Measurements from ENCODE around the gene ECI2. TPM values are rescaled to one million over a fixed set of nuclear protein-coding genes. Genes with fewer than 3 reads are reported as not detected.

Gene ECI2
- total and polyA plus RNA-seq, 10 of the 15 experiments (the other 5 are each of a cell fraction or from before 2014, with no cell fraction given), result 38.7 to 129 (median 60.1) TPM

DNA sequence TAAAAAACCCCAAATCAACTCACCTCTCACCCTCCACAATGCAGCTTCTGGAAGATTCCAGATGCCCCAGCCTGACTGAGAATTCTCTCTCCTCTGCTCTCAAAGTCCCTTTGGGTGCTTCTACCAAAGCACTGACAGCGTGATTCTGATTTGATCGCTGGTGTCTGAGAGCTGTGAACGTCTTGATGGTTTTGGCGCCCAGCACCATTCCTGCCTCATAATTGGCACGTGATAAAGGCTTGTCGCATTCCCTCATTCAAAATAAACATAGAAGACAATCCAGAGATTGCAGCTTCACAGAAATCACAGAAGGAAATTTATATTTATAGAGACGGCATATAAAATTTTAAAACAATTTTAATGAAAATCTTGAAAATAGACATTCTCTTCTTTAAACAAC, 24.1 kb upstream of the ECI2 start:
- Histone ChIP-seq H3K4me3 (no peak overlapping the region), H4K20me1 (ENCODE audit: control insufficient read depth, insufficient read depth) (no peaks in the 10 kb centered on the region), H3K36me3 (ENCODE audit: control insufficient read depth in 2 of 2, insufficient read depth in 2 of 2, low read length in 1 of 2) (no peaks in the 10 kb centered on the region), H3K9me3 (replicated peaks; ENCODE audit: control insufficient read depth, insufficient read depth, low read length) (no peaks in the 10 kb centered on the region), H3K27ac (ENCODE audit: control insufficient read depth, insufficient read depth) (no peak overlapping the region), H3K4me2 (ENCODE audit: control insufficient read depth, insufficient read depth) (no peak overlapping the region), H3K9ac (ENCODE audit: control insufficient read depth, insufficient read depth, low read length) (no peak overlapping the region), H3K27me3 (replicated peaks in 1 of 2; ENCODE audit: control insufficient read depth in 2 of 2, insufficient read depth in 2 of 2, low read length in 1 of 2) (no peaks in the 10 kb centered on the region; a peak in 2 of 4 replicates), H3K79me2 (ENCODE audit: control insufficient read depth, insufficient read depth, low read length) (no peaks in the 10 kb centered on the region), H3K4me1 (ENCODE audit: control insufficient read depth, insufficient read depth, low read length) (no peaks in the 10 kb centered on the region), H2AFZ (ENCODE audit: control insufficient read depth, low read depth, low read length) (no peak overlapping the region)
- ChIA-PET RAD21 (ENCODE audit: unreplicated experiment) (no interaction called here), CTCF (interaction anchor here (1.0 to 1.8 kb wide), 4 partner anchors 14 to 170 kb away, joined by 3 to 4 read pairs (median 4); no protein-coding TSS in a partner anchor), SMC1A (ENCODE audit: uncharacterized antibody, unreplicated experiment) (interaction anchor here (1.4 kb wide), 1 partner anchor 12 kb away, joined by 3 read pairs; no protein-coding TSS in a partner anchor), POLR2A (no interaction called here)
- intact Hi-C loops (cut with micrococcal nuclease; ENCODE audit: unreplicated experiment) (loop anchor here (5.0 kb wide), 1 partner anchor 92 kb away; no protein-coding TSS in a partner anchor), in situ Hi-C loops (cut with MboI) (loop anchor here (5.0 kb wide), 1 partner anchor 412 kb away; no protein-coding TSS in a partner anchor)
- DNase-seq (ENCODE audit: low read depth, low spot score) (no peak), ATAC-seq (no peak), FAIRE-seq (no peak)
- BruUV-seq (replicated peaks), result no TSS peak
- TF ChIP-seq BHLHE40 (IDR thresholded peaks at IDR 0.05; ENCODE audit: borderline replicate concordance in 1 of 2, low read depth in 2 of 2, low read length in 1 of 2) (no peak), NR2F1 (conservative IDR thresholded peaks at IDR 0.05) (no peak), CREM (IDR thresholded peaks at IDR 0.05; ENCODE audit: low read depth) (no peak), ASH2L (IDR thresholded peaks at IDR 0.05; ENCODE audit: borderline replicate concordance, low read depth) (no peak), RB1 (IDR thresholded peaks at IDR 0.05; ENCODE audit: borderline replicate concordance) (no peak), TCF12 (IDR thresholded peaks at IDR 0.05; ENCODE audit: low read depth, low read length) (no peak), SUPT20H (IDR thresholded peaks at IDR 0.05; ENCODE audit: borderline replicate concordance, control insufficient read depth, low read depth, low read length) (no peak), ZBED1 (IDR thresholded peaks at IDR 0.05; ENCODE audit: borderline replicate concordance) (no peak), SREBF2 (IDR thresholded peaks at IDR 0.05; ENCODE audit: low read length) (no peak)
- TF ChIP-seq, protein P1, sequence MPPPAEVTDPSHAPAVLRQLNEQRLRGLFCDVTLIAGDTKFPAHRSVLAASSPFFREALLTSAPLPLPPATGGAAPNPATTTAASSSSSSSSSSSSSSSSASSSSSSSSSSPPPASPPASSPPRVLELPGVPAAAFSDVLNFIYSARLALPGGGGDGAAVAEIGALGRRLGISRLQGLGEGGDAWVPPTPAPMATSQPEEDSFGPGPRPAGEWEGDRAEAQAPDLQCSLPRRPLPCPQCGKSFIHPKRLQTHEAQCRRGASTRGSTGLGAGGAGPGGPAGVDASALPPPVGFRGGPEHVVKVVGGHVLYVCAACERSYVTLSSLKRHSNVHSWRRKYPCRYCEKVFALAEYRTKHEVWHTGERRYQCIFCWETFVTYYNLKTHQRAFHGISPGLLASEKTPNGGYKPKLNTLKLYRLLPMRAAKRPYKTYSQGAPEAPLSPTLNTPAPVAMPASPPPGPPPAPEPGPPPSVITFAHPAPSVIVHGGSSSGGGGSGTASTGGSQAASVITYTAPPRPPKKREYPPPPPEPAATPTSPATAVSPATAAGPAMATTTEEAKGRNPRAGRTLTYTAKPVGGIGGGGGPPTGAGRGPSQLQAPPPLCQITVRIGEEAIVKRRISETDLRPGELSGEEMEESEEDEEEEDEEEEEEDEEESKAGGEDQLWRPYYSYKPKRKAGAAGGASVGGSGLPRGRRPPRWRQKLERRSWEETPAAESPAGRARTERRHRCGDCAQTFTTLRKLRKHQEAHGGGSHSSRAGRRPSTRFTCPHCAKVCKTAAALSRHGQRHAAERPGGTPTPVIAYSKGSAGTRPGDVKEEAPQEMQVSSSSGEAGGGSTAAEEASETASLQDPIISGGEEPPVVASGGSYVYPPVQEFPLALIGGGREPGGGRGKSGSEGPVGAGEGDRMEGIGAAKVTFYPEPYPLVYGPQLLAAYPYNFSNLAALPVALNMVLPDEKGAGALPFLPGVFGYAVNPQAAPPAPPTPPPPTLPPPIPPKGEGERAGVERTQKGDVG (CRISPR knock-in tag; IDR thresholded peaks at IDR 0.05), result no peak
- TF ChIP-seq, protein P2, sequence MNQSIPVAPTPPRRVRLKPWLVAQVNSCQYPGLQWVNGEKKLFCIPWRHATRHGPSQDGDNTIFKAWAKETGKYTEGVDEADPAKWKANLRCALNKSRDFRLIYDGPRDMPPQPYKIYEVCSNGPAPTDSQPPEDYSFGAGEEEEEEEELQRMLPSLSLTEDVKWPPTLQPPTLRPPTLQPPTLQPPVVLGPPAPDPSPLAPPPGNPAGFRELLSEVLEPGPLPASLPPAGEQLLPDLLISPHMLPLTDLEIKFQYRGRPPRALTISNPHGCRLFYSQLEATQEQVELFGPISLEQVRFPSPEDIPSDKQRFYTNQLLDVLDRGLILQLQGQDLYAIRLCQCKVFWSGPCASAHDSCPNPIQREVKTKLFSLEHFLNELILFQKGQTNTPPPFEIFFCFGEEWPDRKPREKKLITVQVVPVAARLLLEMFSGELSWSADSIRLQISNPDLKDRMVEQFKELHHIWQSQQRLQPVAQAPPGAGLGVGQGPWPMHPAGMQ (IDR thresholded peaks at IDR 0.05; ENCODE audit: borderline replicate concordance), result no peak
- TF ChIP-seq, protein P3, sequence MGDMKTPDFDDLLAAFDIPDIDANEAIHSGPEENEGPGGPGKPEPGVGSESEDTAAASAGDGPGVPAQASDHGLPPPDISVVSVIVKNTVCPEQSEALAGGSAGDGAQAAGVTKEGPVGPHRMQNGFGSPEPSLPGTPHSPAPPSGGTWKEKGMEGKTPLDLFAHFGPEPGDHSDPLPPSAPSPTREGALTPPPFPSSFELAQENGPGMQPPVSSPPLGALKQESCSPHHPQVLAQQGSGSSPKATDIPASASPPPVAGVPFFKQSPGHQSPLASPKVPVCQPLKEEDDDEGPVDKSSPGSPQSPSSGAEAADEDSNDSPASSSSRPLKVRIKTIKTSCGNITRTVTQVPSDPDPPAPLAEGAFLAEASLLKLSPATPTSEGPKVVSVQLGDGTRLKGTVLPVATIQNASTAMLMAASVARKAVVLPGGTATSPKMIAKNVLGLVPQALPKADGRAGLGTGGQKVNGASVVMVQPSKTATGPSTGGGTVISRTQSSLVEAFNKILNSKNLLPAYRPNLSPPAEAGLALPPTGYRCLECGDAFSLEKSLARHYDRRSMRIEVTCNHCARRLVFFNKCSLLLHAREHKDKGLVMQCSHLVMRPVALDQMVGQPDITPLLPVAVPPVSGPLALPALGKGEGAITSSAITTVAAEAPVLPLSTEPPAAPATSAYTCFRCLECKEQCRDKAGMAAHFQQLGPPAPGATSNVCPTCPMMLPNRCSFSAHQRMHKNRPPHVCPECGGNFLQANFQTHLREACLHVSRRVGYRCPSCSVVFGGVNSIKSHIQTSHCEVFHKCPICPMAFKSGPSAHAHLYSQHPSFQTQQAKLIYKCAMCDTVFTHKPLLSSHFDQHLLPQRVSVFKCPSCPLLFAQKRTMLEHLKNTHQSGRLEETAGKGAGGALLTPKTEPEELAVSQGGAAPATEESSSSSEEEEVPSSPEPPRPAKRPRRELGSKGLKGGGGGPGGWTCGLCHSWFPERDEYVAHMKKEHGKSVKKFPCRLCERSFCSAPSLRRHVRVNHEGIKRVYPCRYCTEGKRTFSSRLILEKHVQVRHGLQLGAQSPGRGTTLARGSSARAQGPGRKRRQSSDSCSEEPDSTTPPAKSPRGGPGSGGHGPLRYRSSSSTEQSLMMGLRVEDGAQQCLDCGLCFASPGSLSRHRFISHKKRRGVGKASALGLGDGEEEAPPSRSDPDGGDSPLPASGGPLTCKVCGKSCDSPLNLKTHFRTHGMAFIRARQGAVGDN (IDR thresholded peaks at IDR 0.05), result no peak
- WGBS (ENCODE audit: insufficient coverage, insufficient replicate concordance, low lambda C conversion rate, missing lambda C conversion rate), result 56% methylated on average over 7 of the region's 7 CpGs
